HEK293 (cell line): ENCODE data around the gene TNKS2.

Experiments used
- CTCF ChIA-PET: fragments of 350-600 bp; formaldehyde crosslinking; extraction: SDS; loops from one replicate; lab custom pipeline; 2021; ENCODE audit warnings: antibody characterized with exemption; lab: Yijun Ruan, JAX
- POLR2A ChIA-PET: fragments of 300-600 bp; formaldehyde crosslinking; extraction: SDS; loops from one replicate; lab custom pipeline; 2020; ENCODE audit warnings: antibody characterized with exemption, inconsistent platforms; lab: Yijun Ruan, JAX
- H3K27ac ChIP-seq: fragments of 200-500 bp; sonication (Bioruptor generic); 2 replicates; pipeline ENCODE4 v1.5.1; 2014; ENCODE audit warnings: low read depth, low read length, control low read depth, inconsistent platforms; ENCODE audit errors: extremely low read depth
- H3K36me3 ChIP-seq, 2 experiments: fragments of 200-500 bp in 1 of 2; sonication (Bioruptor generic) in 1 of 2; 1 replicate in 1 of 2; 2 replicates in 1 of 2; pipeline ENCODE4 v1.5.1; 2014 to 2017; ENCODE audit warnings: inconsistent platforms in 2 of 2, low read length in 2 of 2; ENCODE audit not compliant: control insufficient read depth in 2 of 2, insufficient read depth in 1 of 2
- H3K4me1 ChIP-seq: fragments of 200-500 bp; sonication (Bioruptor generic); 2 replicates; pipeline ENCODE4 v1.5.1; 2014; ENCODE audit warnings: mild to moderate bottlenecking, low read length, inconsistent platforms; ENCODE audit not compliant: control insufficient read depth, insufficient read depth
- H3K4me3 ChIP-seq: 2 replicates; pipeline ENCODE4 v1.5.1; 2011; ENCODE audit warnings: low read depth, mild to moderate bottlenecking, control low read depth, low read length, moderate library complexity
- H3K9me3 ChIP-seq: fragments of 200-500 bp; sonication (Bioruptor generic); 2 replicates; pipeline ENCODE4 v1.5.1; 2014; ENCODE audit warnings: low read depth, low read length, inconsistent platforms; ENCODE audit not compliant: control insufficient read depth, insufficient read depth
- BCL11B ChIP-seq: fragments of 450-650 bp; formaldehyde crosslinking; IDR thresholded peaks from 2 replicates; pipeline ENCODE4 v1.5.1; 2016; ENCODE audit warnings: low read depth, missing biosample characterization, missing genetic modification characterization
- FEZF1 ChIP-seq: fragments of 450-650 bp; formaldehyde crosslinking; IDR thresholded peaks from 2 replicates; pipeline ENCODE4 v1.5.1; 2016; ENCODE audit warnings: missing biosample characterization, missing genetic modification characterization
- GLIS1 ChIP-seq: fragments of 450-650 bp; formaldehyde crosslinking; IDR thresholded peaks from 2 replicates; pipeline ENCODE4 v1.5.1; 2016; ENCODE audit warnings: missing biosample characterization, missing genetic modification characterization
- HIC1 ChIP-seq: fragments of 450-650 bp; formaldehyde crosslinking; IDR thresholded peaks from 2 replicates; pipeline ENCODE4 v1.5.1; 2016; ENCODE audit warnings: missing biosample characterization, missing genetic modification characterization
- PRDM10 ChIP-seq: fragments of 450-650 bp; formaldehyde crosslinking; IDR thresholded peaks from 2 replicates; pipeline ENCODE4 v1.5.1; 2016; ENCODE audit warnings: missing biosample characterization, missing genetic modification characterization
- SP3 ChIP-seq: fragments of 450-650 bp; formaldehyde crosslinking; IDR thresholded peaks from 2 replicates; pipeline ENCODE4 v1.5.1; 2016; ENCODE audit warnings: missing biosample characterization, missing genetic modification characterization
- ZBTB20 ChIP-seq: fragments of 450-650 bp; formaldehyde crosslinking; IDR thresholded peaks from 2 replicates; pipeline ENCODE4 v1.5.1; 2016; ENCODE audit warnings: missing biosample characterization, missing genetic modification characterization
- ZBTB48 ChIP-seq: fragments of 450-650 bp; formaldehyde crosslinking; IDR thresholded peaks from 2 replicates; pipeline ENCODE4 v1.5.1; 2016; ENCODE audit warnings: missing biosample characterization, missing genetic modification characterization
- ZBTB7A ChIP-seq: fragments of 450-650 bp; formaldehyde crosslinking; IDR thresholded peaks from 2 replicates; pipeline ENCODE4 v1.5.1; 2016; ENCODE audit warnings: low read depth, missing biosample characterization, missing genetic modification characterization
- ZFHX2 ChIP-seq: fragments of 450-650 bp; formaldehyde crosslinking; conservative IDR thresholded peaks from 2 replicates; pipeline ENCODE4 v1.5.1; 2016; ENCODE audit warnings: missing biosample characterization, missing genetic modification characterization
- ZIC2 ChIP-seq: fragments of 450-650 bp; formaldehyde crosslinking; IDR thresholded peaks from 2 replicates; pipeline ENCODE4 v1.5.1; 2016; ENCODE audit warnings: missing biosample characterization, missing genetic modification characterization
- ZNF138 ChIP-seq: fragments of 450-650 bp; formaldehyde crosslinking; IDR thresholded peaks from 2 replicates; pipeline ENCODE4 v1.5.1; 2016; ENCODE audit warnings: missing biosample characterization, missing genetic modification characterization, borderline replicate concordance
- ZNF341 ChIP-seq: fragments of 450-650 bp; formaldehyde crosslinking; IDR thresholded peaks from 2 replicates; pipeline ENCODE4; 2016; ENCODE audit warnings: low read depth, missing biosample characterization, missing genetic modification characterization
- ZNF391 ChIP-seq: fragments of 450-650 bp; formaldehyde crosslinking; IDR thresholded peaks from 2 replicates; pipeline ENCODE4 v1.5.1; 2016; ENCODE audit warnings: low read depth, missing biosample characterization, missing genetic modification characterization, borderline replicate concordance
- ZNF610 ChIP-seq: fragments of 450-650 bp; formaldehyde crosslinking; IDR thresholded peaks from 2 replicates; pipeline ENCODE4 v1.5.1; 2016; ENCODE audit warnings: missing biosample characterization, missing genetic modification characterization, borderline replicate concordance
- ZNF629 ChIP-seq: fragments of 450-650 bp; formaldehyde crosslinking; IDR thresholded peaks from 2 replicates; pipeline ENCODE4 v1.5.1; 2017; ENCODE audit warnings: missing biosample characterization, missing genetic modification characterization
- ZSCAN30 ChIP-seq: fragments of 450-650 bp; IDR thresholded peaks from 2 replicates; pipeline ENCODE4 v1.5.1; 2018; ENCODE audit warnings: missing biosample characterization, mild to moderate bottlenecking, missing genetic modification characterization, moderate library complexity
- TF ChIP-seq, protein P1 (sequence below): fragments of 450-650 bp; formaldehyde crosslinking; IDR thresholded peaks from 2 replicates; pipeline ENCODE4 v1.5.1; 2016; ENCODE audit warnings: missing biosample characterization, missing genetic modification characterization
- TF ChIP-seq, protein P2 (sequence below): fragments of 450-650 bp; formaldehyde crosslinking; IDR thresholded peaks from 2 replicates; pipeline ENCODE4 v1.5.1; 2016; ENCODE audit warnings: missing biosample characterization, missing genetic modification characterization
- TF ChIP-seq, protein P3 (sequence below): fragments of 450-650 bp; formaldehyde crosslinking; conservative IDR thresholded peaks from 2 replicates; pipeline ENCODE4 v1.5.1; 2016; ENCODE audit warnings: low read depth, missing biosample characterization, missing genetic modification characterization

TNKS2 gene

GRCh38 chr10:91887272-91888076 lies 89.2 kb downstream of the TNKS2 start (continued):
- TF ChIP-seq HIC1 (tag by site-specific recombination) (peak; percentile 91), PRDM10 (tag by site-specific recombination) (peak; percentile 81), ZNF629 (tag by site-specific recombination) (no peak; the same call in none of the 2 replicates), ZBTB20 (peak; percentile 96), ZBTB7A (tag by site-specific recombination) (peak; percentile 82; the same call in 1 of the 2 replicates), SP3 (tag by site-specific recombination) (peak; percentile 88), ZNF610 (peak; percentile 51; the same call in 1 of the 2 replicates), ZNF391 (no peak), ZNF138 (tag by site-specific recombination) (no peak), ZNF341 (peak; percentile 49), ZBTB48 (tag by site-specific recombination) (peak; percentile 62; the same call in 1 of the 2 replicates), BCL11B (tag by site-specific recombination) (peak; percentile 60; the same call in 1 of the 2 replicates), ZSCAN30 (tag by site-specific recombination) (peak; percentile 82; the same call in 1 of the 2 replicates), ZFHX2 (tag by site-specific recombination) (peak; percentile 93), GLIS1 (tag by site-specific recombination) (peak; percentile 60; the same call in 1 of the 2 replicates), ZIC2 (tag by site-specific recombination) (peak; percentile 59)
- TF ChIP-seq, protein P1, sequence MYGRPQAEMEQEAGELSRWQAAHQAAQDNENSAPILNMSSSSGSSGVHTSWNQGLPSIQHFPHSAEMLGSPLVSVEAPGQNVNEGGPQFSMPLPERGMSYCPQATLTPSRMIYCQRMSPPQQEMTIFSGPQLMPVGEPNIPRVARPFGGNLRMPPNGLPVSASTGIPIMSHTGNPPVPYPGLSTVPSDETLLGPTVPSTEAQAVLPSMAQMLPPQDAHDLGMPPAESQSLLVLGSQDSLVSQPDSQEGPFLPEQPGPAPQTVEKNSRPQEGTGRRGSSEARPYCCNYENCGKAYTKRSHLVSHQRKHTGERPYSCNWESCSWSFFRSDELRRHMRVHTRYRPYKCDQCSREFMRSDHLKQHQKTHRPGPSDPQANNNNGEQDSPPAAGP, result 0 out of 2 replicates have a peak, but pooled peaks have one; percentile 57

- Histone ChIP-seq H3K27ac (no peak overlapping the region), H3K4me1 (peaks cover 12% of the 10 kb centered on the region), H3K9me3 (no peaks in the 10 kb centered on the region), H3K4me3 (no peak overlapping the region), H3K36me3 (no peaks in the 10 kb centered on the region)
- TF ChIP-seq, protein P2, sequence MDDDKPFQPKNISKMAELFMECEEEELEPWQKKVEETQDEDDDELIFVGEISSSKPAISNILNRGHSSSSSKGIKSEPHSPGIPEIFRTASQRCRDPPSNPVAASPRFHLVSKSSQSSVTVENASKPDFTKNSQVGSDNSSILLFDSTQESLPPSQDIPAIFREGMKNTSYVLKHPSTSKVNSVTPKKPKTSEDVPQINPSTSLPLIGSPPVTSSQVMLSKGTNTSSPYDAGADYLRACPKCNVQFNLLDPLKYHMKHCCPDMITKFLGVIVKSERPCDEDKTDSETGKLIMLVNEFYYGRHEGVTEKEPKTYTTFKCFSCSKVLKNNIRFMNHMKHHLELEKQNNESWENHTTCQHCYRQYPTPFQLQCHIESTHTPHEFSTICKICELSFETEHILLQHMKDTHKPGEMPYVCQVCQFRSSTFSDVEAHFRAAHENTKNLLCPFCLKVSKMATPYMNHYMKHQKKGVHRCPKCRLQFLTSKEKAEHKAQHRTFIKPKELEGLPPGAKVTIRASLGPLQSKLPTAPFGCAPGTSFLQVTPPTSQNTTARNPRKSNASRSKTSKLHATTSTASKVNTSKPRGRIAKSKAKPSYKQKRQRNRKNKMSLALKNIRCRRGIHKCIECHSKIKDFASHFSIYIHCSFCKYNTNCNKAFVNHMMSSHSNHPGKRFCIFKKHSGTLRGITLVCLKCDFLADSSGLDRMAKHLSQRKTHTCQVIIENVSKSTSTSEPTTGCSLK (tag by site-specific recombination), result no peak
- TF ChIP-seq, protein P3, sequence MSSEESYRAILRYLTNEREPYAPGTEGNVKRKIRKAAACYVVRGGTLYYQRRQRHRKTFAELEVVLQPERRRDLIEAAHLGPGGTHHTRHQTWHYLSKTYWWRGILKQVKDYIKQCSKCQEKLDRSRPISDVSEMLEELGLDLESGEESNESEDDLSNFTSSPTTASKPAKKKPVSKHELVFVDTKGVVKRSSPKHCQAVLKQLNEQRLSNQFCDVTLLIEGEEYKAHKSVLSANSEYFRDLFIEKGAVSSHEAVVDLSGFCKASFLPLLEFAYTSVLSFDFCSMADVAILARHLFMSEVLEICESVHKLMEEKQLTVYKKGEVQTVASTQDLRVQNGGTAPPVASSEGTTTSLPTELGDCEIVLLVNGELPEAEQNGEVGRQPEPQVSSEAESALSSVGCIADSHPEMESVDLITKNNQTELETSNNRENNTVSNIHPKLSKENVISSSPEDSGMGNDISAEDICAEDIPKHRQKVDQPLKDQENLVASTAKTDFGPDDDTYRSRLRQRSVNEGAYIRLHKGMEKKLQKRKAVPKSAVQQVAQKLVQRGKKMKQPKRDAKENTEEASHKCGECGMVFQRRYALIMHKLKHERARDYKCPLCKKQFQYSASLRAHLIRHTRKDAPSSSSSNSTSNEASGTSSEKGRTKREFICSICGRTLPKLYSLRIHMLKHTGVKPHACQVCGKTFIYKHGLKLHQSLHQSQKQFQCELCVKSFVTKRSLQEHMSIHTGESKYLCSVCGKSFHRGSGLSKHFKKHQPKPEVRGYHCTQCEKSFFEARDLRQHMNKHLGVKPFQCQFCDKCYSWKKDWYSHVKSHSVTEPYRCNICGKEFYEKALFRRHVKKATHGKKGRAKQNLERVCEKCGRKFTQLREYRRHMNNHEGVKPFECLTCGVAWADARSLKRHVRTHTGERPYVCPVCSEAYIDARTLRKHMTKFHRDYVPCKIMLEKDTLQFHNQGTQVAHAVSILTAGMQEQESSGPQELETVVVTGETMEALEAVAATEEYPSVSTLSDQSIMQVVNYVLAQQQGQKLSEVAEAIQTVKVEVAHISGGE, result no peak
- TF ChIP-seq FEZF1 (tag by site-specific recombination), result peak; percentile 16; the same call in 1 of the 2 replicates
- POLR2A ChIA-PET, result no interaction called here
- CTCF ChIA-PET, result interaction anchor here (0.7 kb wide), 2 partner anchors 16 to 42 kb away, joined by 3 to 4 read pairs; no protein-coding TSS in a partner anchor
Observed at GRCh38 chr10:91891125-91892001, 93.1 kb downstream of the TNKS2 start.
